Muscle of leg (tissue), 11 donors: Measurements from ENCODE around the gene SULT1A3. TPM values are rescaled to one million over a fixed set of nuclear protein-coding genes. Genes with fewer than 3 reads are reported as not detected.
"Not testable (repeated sequence)": the region's sequence is repeated elsewhere in the genome, so short reads cannot be mapped to it uniquely, and the experiment has no call there.

Source experiments
- DNase-seq: peaks from one replicate; pipeline ENCODE4 v3.0.0; 2013
- H3K27ac ChIP-seq: one replicate; pipeline ENCODE4 v1.5.1; 2013; ENCODE audit warnings: mild to moderate bottlenecking, low read length, control low read depth
- H3K27me3 ChIP-seq: one replicate; pipeline ENCODE4 v1.6.1; 2013; ENCODE audit warnings: low read length; ENCODE audit not compliant: control insufficient read depth, insufficient read depth
- H3K36me3 ChIP-seq: one replicate; pipeline ENCODE4 v1.6.1; 2013; ENCODE audit warnings: low read length; ENCODE audit not compliant: control insufficient read depth, insufficient read depth
- H3K4me1 ChIP-seq: one replicate; pipeline ENCODE4 v1.6.1; 2013; ENCODE audit warnings: low read length; ENCODE audit not compliant: control insufficient read depth, insufficient read depth
- H3K4me3 ChIP-seq: one replicate; pipeline ENCODE4 v1.5.1; 2013; ENCODE audit warnings: low read length, control low read depth
- H3K9me3 ChIP-seq: replicated peaks from 2 replicates; pipeline ENCODE4 v1.6.1; 2013; ENCODE audit warnings: low read depth, low read length; ENCODE audit not compliant: control insufficient read depth
- WGBS: methylation state at CpG from one replicate; pipeline ENCODE4 v1.1.5; 2013; ENCODE audit warnings: missing lambda C conversion rate; ENCODE audit not compliant: insufficient coverage; 5-methylcytosine and 5-hydroxymethylcytosine counted together
- polyA plus RNA-seq, 8 donors: library from polyadenylated mRNA; unstranded; fragments of 120-200 nt; gene quantifications; one replicate each; pipeline versions ENCODE4 v1.2.1 to v1.2.3, GENCODE V29; 2013; ENCODE audit warnings: inconsistent platforms in 1 of 8, low replicate concordance in 1 of 8; ENCODE audit not compliant: insufficient read length in 8 of 8, insufficient read depth in 1 of 8
- total RNA-seq: library from RNA; stranded (reverse); fragments of 120-200 nt; gene quantifications from one replicate; pipeline ENCODE4 v1.2.4, GENCODE V29; 2013

SULT1A3 gene
- total and polyA plus RNA-seq, 9 donors, result 2.2 to 6.5 (median 4.8) TPM

- not testable (repeated sequence) for H3K9me3 ChIP-seq, H3K27me3 ChIP-seq, H3K36me3 ChIP-seq, DNase-seq, H3K27ac ChIP-seq, H3K4me1 ChIP-seq
- no CpG with 5 or more reads among the region's 52 CpGs for WGBS
- H3K4me3 ChIP-seq, result peak overlapping the region; percentile 25
These were observed 6.6 kb downstream of the SULT1A3 start for GRCh38 chr16:30205541-30206236.

- not testable (repeated sequence) for H3K4me1 ChIP-seq, H3K4me3 ChIP-seq, H3K36me3 ChIP-seq, H3K27ac ChIP-seq, DNase-seq, H3K27me3 ChIP-seq, H3K9me3 ChIP-seq
- WGBS, result no CpG with 5 or more reads among the region's 33 CpGs
These were observed 7.2 kb downstream of the SULT1A3 start for GRCh38 chr16:30206252-30206651.

GRCh38 chr16:30207063-30207704 is 8.1 kb downstream of the SULT1A3 start:
- WGBS, result no CpG with 5 or more reads among the region's 9 CpGs
- H3K36me3 ChIP-seq, H3K4me1 ChIP-seq, DNase-seq, H3K27me3 ChIP-seq, H3K27ac ChIP-seq, H3K4me3 ChIP-seq, H3K9me3 ChIP-seq: not testable (repeated sequence)

GRCh38 chr16:30209032-30209431 is 10.0 kb downstream of the SULT1A3 start:
- not testable (repeated sequence) for H3K27ac ChIP-seq, H3K4me3 ChIP-seq, H3K9me3 ChIP-seq, H3K4me1 ChIP-seq, H3K27me3 ChIP-seq, DNase-seq, H3K36me3 ChIP-seq
- WGBS, result no CpG with 5 or more reads among the region's 6 CpGs

GRCh38 chr16:30211414-30211813 is 12.4 kb downstream of the SULT1A3 start:
- H3K27ac ChIP-seq, H3K27me3 ChIP-seq, H3K4me1 ChIP-seq, H3K36me3 ChIP-seq, H3K9me3 ChIP-seq, H3K4me3 ChIP-seq, DNase-seq: not testable (repeated sequence)
- WGBS, result no CpG with 5 or more reads among the region's 4 CpGs

- H3K27me3 ChIP-seq, result not testable (repeated sequence)
- WGBS, result no CpG with 5 or more reads among the region's 5 CpGs
These were observed 18.0 kb downstream of the SULT1A3 start for GRCh38 chr16:30217082-30217481.

GRCh38 chr16:30248379-30248778 is 49.3 kb downstream of the SULT1A3 start, which contains the start of gene NPIPB13:
Gene NPIPB13 (minus strand): TSS chr16:30248479. CDS start chr16:30245573, 2,906 bp downstream.
- not testable (repeated sequence) for H3K27me3 ChIP-seq, H3K9me3 ChIP-seq, DNase-seq, H3K27ac ChIP-seq, H3K36me3 ChIP-seq, H3K4me1 ChIP-seq, H3K4me3 ChIP-seq
- WGBS, result no CpG with 5 or more reads among the region's 4 CpGs

More at GRCh38 chr16:30217082-30217481, 18.0 kb downstream of the SULT1A3 start:
- H3K27ac ChIP-seq, H3K9me3 ChIP-seq, H3K4me1 ChIP-seq, DNase-seq, H3K4me3 ChIP-seq, H3K36me3 ChIP-seq: not testable (repeated sequence)

Other genes starting within 250 kb of the SULT1A3 start
- gene TMEM219, start 237.2 kb upstream of the SULT1A3 start, total RNA-seq, result 49.5 TPM
- 10 to 100 TPM; 53.8 to 73.8 (median 62.0) TPM for gene TMEM219, start 237.2 kb upstream of the SULT1A3 start, polyA plus RNA-seq
- gene TAOK2, start 225.4 kb upstream of the SULT1A3 start, total RNA-seq, result 28.0 TPM
- gene TAOK2, start 225.4 kb upstream of the SULT1A3 start, polyA plus RNA-seq, result 10 to 100 TPM; 30.8 to 43.3 (median 38.8) TPM
- 10.5 TPM for gene HIRIP3, start 203.6 kb upstream of the SULT1A3 start, total RNA-seq
- gene HIRIP3, start 203.6 kb upstream of the SULT1A3 start, polyA plus RNA-seq, result 10 to 100 TPM; 14.5 to 18.5 (median 17.1) TPM
- 32.9 TPM for gene INO80E, start 203.0 kb upstream of the SULT1A3 start, total RNA-seq
- 10 to 100 TPM; 29.5 to 41.8 (median 36.5) TPM for gene INO80E, start 203.0 kb upstream of the SULT1A3 start, polyA plus RNA-seq
- gene DOC2A, start 188.2 kb upstream of the SULT1A3 start, total RNA-seq, result 0.22 TPM
- 1 to 10 TPM in 4 of 8 donors, under 1 TPM in 4; 0.66 to 1.8 (median 0.96) TPM for gene DOC2A, start 188.2 kb upstream of the SULT1A3 start, polyA plus RNA-seq
- not detected for gene C16orf92, start 176.1 kb upstream of the SULT1A3 start, total RNA-seq
- not detected for gene C16orf92, start 176.1 kb upstream of the SULT1A3 start, polyA plus RNA-seq
- gene TLCD3B, start 168.0 kb upstream of the SULT1A3 start, total RNA-seq, result 0.40 TPM
- 1 to 10 TPM in 1 of 8 donors, under 1 TPM in 7; 0.25 to 1.7 (median 0.72) TPM for gene TLCD3B, start 168.0 kb upstream of the SULT1A3 start, polyA plus RNA-seq
- gene ALDOA, start 133.5 kb upstream of the SULT1A3 start, total RNA-seq, result 1,578 TPM
- gene ALDOA, start 133.5 kb upstream of the SULT1A3 start, polyA plus RNA-seq, result 1,000 to 10,000 TPM; 1,252 to 2,647 (median 2,103) TPM
- 39.4 TPM for gene PPP4C, start 123.3 kb upstream of the SULT1A3 start, total RNA-seq
- gene PPP4C, start 123.3 kb upstream of the SULT1A3 start, polyA plus RNA-seq, result 10 to 100 TPM; 64.6 to 77.4 (median 70.4) TPM
- 0.31 TPM for gene TBX6, start 107.3 kb upstream of the SULT1A3 start, total RNA-seq
- gene TBX6, start 107.3 kb upstream of the SULT1A3 start, polyA plus RNA-seq, result 1 to 10 TPM in 3 of 8 donors, under 1 TPM in 5; 0.18 to 1.3 (median 0.54) TPM
- gene YPEL3, start 103.0 kb upstream of the SULT1A3 start, total RNA-seq, result 13.9 TPM
- gene YPEL3, start 103.0 kb upstream of the SULT1A3 start, polyA plus RNA-seq, result 10 to 100 TPM; 22.3 to 45.8 (median 28.3) TPM
- 3.3 TPM for gene GDPD3, start 85.7 kb upstream of the SULT1A3 start, total RNA-seq
- 1 to 10 TPM; 5.0 to 8.7 (median 6.1) TPM for gene GDPD3, start 85.7 kb upstream of the SULT1A3 start, polyA plus RNA-seq
- gene MAPK3, start 76.0 kb upstream of the SULT1A3 start, total RNA-seq, result 14.9 TPM
- gene MAPK3, start 76.0 kb upstream of the SULT1A3 start, polyA plus RNA-seq, result 10 to 100 TPM; 39.4 to 60.0 (median 43.1) TPM
- gene CORO1A, start 15.7 kb upstream of the SULT1A3 start, total RNA-seq, result 4.7 TPM
- 10 to 100 TPM; 14.1 to 28.0 (median 20.5) TPM for gene CORO1A, start 15.7 kb upstream of the SULT1A3 start, polyA plus RNA-seq
- 81.7 TPM for gene BOLA2B, start 5.6 kb upstream of the SULT1A3 start, total RNA-seq
- gene BOLA2B, start 5.6 kb upstream of the SULT1A3 start, polyA plus RNA-seq, result 10 to 100 TPM; 24.0 to 34.6 (median 30.5) TPM
- 11.9 TPM for gene SLX1A, start 5.4 kb upstream of the SULT1A3 start, total RNA-seq
- gene SLX1A, start 5.4 kb upstream of the SULT1A3 start, polyA plus RNA-seq, result 10 to 100 TPM; 11.1 to 27.3 (median 17.7) TPM
- 2.8 TPM for gene NPIPB13, start 49.2 kb downstream of the SULT1A3 start, total RNA-seq
- 1 to 10 TPM; 1.8 to 8.3 (median 4.5) TPM for gene NPIPB13, start 49.2 kb downstream of the SULT1A3 start, polyA plus RNA-seq
- 34.0 TPM for gene CD2BP2, start 156.1 kb downstream of the SULT1A3 start, total RNA-seq
- gene CD2BP2, start 156.1 kb downstream of the SULT1A3 start, polyA plus RNA-seq, result 10 to 100 TPM; 32.3 to 44.2 (median 38.8) TPM
- gene TBC1D10B, start 171.2 kb downstream of the SULT1A3 start, total RNA-seq, result 16.9 TPM
- 10 to 100 TPM; 27.4 to 38.9 (median 33.5) TPM for gene TBC1D10B, start 171.2 kb downstream of the SULT1A3 start, polyA plus RNA-seq
- 10,279 TPM for gene MYL11, start 175.5 kb downstream of the SULT1A3 start, total RNA-seq
- 1,000 to 10,000 TPM; 4,424 to 9,154 (median 7,934) TPM for gene MYL11, start 175.5 kb downstream of the SULT1A3 start, polyA plus RNA-seq
- gene SEPTIN1, start 183.3 kb downstream of the SULT1A3 start, total RNA-seq, result 0.18 TPM
- 1 to 10 TPM; 1.5 to 4.7 (median 2.5) TPM for gene SEPTIN1, start 183.3 kb downstream of the SULT1A3 start, polyA plus RNA-seq
- gene ZNF48, start 196.2 kb downstream of the SULT1A3 start, total RNA-seq, result 5.7 TPM
- gene ZNF48, start 196.2 kb downstream of the SULT1A3 start, polyA plus RNA-seq, result 1 to 10 TPM; 5.0 to 8.3 (median 6.8) TPM
- gene ZNF771, start 208.4 kb downstream of the SULT1A3 start, total RNA-seq, result 6.9 TPM
- gene ZNF771, start 208.4 kb downstream of the SULT1A3 start, polyA plus RNA-seq, result 1 to 10 TPM; 4.4 to 8.1 (median 7.0) TPM
- gene DCTPP1, start 230.8 kb downstream of the SULT1A3 start, total RNA-seq, result 13.0 TPM
- 10 to 100 TPM; 30.1 to 36.5 (median 34.0) TPM for gene DCTPP1, start 230.8 kb downstream of the SULT1A3 start, polyA plus RNA-seq
- gene SEPHS2, start 246.6 kb downstream of the SULT1A3 start, total RNA-seq, result 3.5 TPM
- gene SEPHS2, start 246.6 kb downstream of the SULT1A3 start, polyA plus RNA-seq, result 10 to 100 TPM; 15.3 to 19.8 (median 16.6) TPM